KG1 (cell line): ENCODE results near the gene MOGAT3.

Experiments used
- DNase-seq: peaks from one replicate; lab custom pipeline; 2025; lab: John Stamatoyannopoulos, UW

MOGAT3 gene

DNA sequence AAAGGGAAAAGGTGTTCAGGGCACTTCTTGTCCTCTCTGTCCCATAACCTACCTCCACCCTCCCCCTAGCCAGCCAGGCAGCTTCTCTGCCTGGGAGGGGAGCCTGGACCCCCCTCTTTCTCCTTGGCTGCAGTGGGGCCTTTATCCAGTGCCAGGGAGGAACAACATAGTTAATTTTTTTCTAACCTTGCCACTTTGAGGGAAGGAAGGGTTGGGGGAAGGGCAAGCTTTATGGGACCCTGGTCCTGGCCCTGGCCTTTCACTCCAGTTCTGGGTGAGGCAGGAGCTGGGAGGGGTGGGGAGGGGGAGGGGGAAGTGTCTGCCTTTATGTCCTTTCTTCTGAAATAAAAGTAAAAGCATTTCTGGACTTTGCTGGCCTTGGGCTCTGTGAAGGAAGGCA is 39.9 kb downstream of the MOGAT3 start:
- DNase-seq, result no peak

DNA sequence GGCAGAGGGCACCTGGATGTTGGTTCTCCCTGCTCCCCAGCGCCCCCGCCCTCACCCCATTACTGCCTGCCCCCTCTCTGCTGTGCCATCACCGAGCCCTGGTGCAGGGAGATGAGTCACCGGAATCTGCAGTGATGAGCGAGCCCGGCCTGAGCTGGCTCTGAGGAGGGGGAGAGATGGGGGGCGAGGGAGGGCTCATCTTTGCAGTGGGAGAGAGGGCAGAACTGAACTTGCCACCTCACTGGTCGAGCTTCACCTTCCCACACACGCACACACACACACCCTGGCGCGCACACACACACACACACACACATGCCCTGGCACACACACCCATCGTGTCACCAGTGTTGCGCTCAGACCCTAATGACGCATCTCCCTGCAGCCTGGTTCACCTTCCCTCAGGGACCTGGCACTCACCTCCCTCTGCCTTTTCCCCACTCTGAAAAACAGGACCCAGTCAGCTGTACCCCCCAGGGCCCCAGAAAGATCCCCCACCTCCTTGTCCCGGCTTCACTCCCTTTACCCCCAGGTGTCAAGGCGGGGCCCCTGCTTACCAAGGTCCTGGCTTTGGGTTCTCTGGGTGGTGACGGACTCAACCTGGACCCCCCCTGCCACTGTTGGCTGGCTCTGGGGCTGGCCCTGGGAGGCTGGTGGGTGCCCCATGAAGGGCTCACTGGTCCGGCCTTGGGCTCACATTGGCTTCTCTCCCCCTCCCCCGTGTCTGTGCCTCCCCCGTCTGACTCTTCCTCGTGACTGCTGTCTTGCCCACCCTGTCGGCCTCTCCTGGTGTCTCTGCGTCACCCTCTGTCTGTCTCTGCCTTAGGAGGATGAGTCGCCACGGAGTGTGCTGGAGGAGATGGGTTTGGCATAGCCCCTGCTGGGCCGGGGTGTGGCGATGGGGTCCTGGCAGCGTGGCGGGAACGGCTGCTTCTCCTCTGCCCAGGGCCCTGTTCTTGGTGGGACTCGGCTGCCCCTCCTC is 40.9 kb downstream of the MOGAT3 start:
- no peak for DNase-seq

DNA sequence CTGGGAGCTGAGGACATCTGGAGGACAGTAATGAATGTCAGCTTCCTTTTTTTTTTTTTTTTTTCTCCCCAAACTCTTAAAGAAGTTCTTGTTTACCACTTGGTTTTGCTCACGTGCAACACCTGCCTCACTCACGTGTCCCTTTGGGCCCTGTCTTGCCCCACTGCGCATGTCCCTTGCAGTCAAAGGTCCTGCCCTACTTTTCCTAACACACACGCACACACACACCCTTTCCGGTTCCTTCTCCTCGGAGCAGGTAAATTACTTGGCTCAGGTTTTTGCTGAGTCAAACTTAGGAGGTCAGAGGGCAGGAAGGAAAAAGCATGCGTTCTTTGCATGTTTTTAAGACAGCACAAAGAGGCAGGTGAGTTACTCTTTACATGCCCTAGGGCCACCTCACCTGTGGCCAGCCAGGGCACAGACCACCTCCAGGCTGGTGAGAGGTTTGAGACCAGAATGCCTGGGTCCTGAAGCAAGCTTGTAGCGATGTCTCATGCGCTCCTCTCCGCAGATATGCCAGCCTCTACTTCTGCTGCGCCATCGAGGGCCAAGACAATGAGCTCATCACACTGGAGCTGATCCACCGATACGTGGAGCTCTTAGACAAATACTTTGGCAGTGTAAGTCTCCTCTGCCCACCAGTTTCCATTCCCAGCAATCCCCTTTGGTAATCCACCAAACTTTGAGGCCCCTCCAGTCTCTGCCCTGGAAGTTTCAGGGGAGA is 43.8 kb downstream of the MOGAT3 start:
- DNase-seq, result no peak

DNA sequence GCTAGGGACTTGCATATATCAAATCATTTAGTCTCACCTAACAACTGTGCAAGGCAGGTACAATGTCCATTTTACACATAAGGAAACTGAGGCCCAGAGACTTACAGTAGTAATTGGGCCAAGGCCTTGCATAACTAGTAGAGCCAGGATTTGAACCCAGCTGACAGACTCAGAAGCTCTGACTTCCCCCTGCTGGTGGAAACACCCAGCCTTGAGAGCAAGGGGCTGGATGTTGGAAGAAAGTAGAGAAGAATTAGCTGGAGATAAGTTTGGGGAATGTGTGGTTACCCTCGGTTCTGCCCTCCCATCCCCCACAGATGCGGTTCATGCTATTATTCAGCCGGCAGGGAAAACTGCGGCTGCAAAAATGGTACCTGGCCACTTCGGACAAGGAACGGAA is 44.6 kb downstream of the MOGAT3 start:
- DNase-seq, result no peak

DNA sequence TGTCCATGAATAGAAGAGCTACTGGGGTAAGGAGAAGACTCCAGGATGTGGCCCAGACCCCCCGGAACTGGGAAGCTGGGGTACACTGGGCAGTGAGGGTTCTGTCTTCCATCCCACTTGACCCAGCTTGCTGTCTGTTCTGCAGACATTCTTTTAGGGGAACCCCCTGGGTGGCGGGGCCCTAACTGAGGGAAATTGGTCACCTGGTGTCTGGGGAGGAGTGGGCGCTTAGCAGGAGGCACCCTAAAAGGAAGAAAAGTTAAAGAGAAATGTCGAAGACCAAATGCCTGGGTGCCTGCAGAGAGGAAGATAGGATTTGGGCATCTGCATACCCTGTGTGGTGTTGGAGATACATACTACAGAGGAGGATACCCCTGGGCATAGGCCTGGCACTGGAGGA is 45.5 kb downstream of the MOGAT3 start:
- no peak for DNase-seq

DNA sequence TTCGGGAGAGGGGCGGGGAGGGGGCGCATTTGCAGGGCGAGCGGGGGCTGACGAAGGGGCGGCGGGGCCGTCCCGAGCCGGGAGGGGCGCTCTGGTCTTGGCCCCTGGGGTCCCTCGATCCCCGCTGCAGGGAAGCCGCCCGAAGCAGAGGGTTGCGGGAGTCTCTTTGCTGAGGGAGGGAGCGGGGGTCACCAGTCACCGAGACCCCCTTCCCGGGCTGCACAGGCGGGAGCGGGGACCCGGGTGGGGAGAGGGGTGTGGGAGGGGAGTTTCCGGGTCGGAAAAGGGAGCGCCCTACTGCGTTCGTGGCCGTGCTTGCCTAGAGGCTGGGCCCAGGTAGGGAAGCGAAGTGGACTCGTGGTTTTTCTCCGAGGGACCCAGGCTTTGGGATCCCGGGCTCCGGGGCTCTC is 46.1 kb downstream of the MOGAT3 start:
- DNase-seq, result no peak

DNA sequence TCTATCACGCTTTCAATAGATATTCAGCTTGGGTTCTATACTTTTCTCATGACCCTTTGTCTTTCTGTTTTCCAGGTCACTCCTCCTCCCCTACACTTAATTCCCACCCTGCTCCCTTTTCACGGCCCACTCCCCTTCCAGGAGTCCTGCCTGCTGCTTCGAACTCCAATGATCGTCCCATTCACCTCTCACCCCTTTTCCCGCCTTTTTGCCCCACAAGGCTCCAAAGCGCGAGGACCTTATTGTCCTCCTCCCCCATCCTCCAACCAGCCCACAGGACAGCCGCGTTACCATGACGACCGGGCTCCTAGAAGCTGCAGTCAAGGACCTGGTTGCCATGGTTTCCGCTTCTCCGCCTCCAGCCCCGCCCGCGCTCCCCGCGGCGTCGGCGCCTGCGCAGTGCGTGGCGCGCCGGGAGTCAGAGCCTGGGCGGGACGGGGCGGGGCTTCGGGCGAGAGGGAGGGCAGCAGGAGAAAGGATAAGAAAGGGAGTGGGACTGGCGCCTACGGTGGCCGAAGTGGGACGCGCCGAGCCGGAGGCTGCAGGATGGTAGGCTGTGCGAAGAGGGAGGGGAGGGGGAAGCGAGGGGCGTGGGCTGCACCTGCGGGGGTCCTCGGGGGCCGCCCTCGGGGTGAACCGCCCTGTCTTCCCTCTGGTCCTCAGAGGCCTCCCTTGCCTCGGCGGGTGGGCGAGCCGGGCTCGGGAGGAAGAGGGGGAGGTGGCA is 46.7 kb downstream of the MOGAT3 start, which contains the start of gene AP1S1:
Gene AP1S1, plus strand, starts transcription at position 508 of the 724 bp plus-strand sequence. Its CDS starts 39 bp downstream, at position 547.
- DNase-seq, result peak; percentile 28

DNA sequence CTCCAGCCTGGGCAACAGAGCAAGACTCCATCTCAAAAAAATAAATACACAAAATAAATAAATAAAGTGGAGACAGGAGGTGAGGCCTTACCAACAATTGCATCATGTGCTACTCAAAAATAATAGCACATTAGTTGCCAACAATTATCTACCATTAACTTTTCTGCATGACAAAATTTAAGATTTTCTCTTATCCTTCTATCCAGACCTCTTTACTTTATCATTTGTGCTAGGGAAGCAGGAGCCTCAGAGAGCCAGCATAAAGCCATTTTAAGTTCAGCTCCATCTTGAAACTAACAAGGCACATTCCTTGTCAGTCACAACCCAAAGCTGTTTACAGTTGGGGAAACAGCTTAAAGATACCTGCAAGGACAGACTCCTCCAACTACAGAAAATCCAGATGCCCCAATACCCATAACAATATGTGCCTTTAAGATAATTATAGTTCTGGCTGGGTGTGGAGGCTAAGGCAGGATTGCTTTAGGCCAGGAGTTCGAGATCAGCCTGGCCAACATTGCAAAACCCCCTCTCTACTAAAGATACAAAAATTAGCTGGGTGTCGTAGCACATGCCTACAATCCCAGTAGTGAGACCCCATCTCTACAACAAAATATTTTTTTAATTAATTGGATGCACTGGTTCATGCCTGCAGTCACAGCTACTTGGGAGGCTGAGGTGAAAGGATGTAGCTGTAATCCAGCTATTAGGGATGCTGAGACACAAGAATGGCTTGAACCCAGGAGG is 48.8 kb downstream of the MOGAT3 start:
- no peak for DNase-seq
